SK-N-SH (cell line): ENCODE data around the gene TTC9C.

Source experiments
- CTCF ChIP-seq: fragments of 200-600 bp; sonication (generic); IDR thresholded peaks from 2 replicates; pipeline ENCODE4 v1.6.1; 2017; ENCODE audit warnings: antibody characterized with exemption, mild to moderate bottlenecking, moderate library complexity
- EP300 ChIP-seq, 2 experiments: IDR thresholded peaks; 2 replicates each; pipeline versions ENCODE4 v1.4.0 to v1.6.1; 2012; ENCODE audit warnings: borderline replicate concordance in 1 of 2, low read depth in 1 of 2, low read length in 1 of 2
- EZH2phosphoT487 ChIP-seq: fragments of 200-600 bp; sonication (generic); IDR thresholded peaks from 2 replicates; pipeline ENCODE4 v1.6.1; 2017; ENCODE audit warnings: low read depth, mixed run types, mild to moderate bottlenecking, antibody characterized with exemption, moderate library complexity, borderline replicate concordance
- IRF3 ChIP-seq: fragments of 150-350 bp; IDR thresholded peaks from 2 replicates; pipeline ENCODE4 v1.6.1; 2016; ENCODE audit warnings: mild to moderate bottlenecking, low read depth, low read length

DNA sequence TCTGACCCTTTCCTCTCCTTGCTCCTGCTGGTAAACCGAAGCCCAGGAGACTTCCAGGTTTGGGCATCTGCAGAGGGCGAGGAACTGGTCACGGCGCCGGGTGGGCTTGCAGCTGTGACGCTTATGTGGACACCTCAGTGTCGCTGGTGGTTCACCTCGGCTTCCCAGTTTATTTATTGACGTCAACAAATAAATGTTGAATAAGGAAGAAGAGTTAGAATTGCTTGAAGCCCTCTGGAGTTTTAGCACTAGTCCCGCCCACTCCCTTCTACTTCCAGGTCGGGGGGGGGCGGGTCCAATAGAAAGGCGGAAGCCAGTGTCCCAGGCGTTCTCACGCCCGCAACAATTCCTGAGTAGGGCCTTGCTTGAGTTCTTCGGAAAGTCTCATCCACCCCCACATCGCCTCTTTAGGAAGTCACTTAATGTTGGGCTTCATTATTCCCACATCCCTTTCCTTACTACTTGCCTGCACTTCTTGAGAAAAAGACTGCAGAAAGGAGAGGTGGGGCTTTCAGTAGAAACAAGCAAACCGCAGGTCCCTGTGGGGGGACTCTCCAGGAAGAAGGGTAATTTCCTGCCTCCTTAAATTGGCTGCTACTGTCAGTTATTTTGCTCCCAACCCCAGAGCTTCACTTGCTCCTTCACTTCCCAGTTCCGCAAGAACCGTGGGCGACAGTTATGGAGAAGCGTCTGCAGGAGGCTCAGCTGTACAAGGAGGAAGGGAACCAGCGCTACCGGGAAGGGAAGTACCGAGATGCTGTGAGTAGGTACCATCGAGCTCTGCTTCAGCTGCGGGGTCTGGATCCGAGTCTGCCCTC lies at the start of gene TTC9C:
- TF ChIP-seq CTCF (no peak), EP300 (IDR thresholded peaks at IDR 0.05; ENCODE audit: borderline replicate concordance in 1 of 2, low read depth in 1 of 2, low read length in 1 of 2) (no peak), EZH2phosphoT487 (no peak), IRF3 (no peak)
